GM12892 (cell line): ENCODE data around the gene RBM26.
A peak's percentile ranks its signal among the peaks of the same experiment; 100 is the strongest.

Experiments used
- DNase-seq: peaks from one replicate; pipeline ENCODE4 v3.0.0; 2011; ENCODE audit not compliant: insufficient read length
- FAIRE-seq: peaks from 2 replicates; lab custom pipeline; 2011; peaks lifted over from hg19 to GRCh38; lab: Jason Lieb, UNC
- POLR2A ChIP-seq: IDR thresholded peaks from 2 replicates; pipeline ENCODE4 v1.6.1; 2011; ENCODE audit warnings: low read depth, low read length, control low read depth
- POLR2AphosphoS5 ChIP-seq: IDR thresholded peaks from 2 replicates; pipeline ENCODE4 v1.6.1; 2011; ENCODE audit warnings: low read depth, low read length, control low read depth
- TAF1 ChIP-seq: IDR thresholded peaks from 2 replicates; pipeline ENCODE4 v1.6.1; 2011; ENCODE audit warnings: low read depth, mild to moderate bottlenecking, control low read depth, low read length, borderline replicate concordance

RBM26 gene

DNA sequence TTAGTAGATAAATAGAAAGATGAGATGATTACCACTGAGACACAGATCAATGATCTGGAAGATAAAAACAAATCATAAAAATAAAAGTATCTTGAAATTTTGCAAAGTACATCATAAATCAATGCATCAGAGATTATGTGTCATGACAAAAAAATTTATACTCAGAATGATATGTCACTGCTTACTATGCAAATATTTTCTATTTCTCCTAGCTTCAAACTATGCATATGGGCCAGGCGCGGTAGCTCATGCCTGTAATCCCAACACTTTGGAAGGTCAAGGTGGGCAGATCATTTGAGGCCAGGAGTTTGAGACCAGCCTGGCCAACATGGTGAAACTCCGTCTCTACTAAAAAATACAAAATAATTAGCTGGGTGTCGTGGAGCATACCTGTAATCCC is 17.3 kb upstream of the RBM26 start:
- TF ChIP-seq TAF1 (no peak), POLR2A (no peak), POLR2AphosphoS5 (no peak)
- DNase-seq, result no peak
- no peak for FAIRE-seq

DNA sequence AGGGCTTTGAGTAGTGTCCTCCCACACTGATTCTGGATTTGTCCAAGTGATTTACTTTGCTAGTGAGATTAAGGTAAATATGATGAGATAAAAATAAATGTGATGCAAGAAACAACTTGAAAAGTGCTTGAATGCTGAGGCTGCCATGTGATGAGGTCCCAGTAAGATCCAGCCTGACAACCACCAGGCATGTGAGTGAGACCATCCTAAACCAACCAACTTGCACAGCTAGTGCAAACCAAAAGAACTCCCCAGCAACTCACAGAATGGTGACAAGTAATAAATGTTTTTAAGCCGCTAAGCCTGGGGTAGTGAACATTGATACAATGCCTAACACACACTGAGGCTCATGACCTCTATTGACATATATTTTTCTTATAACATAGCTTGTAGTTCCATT is 13.3 kb upstream of the RBM26 start:
- DNase-seq (no peak), FAIRE-seq (no peak)
- TF ChIP-seq POLR2AphosphoS5, result no peak
- TF ChIP-seq TAF1, result no peak
- TF ChIP-seq POLR2A, result no peak

DNA sequence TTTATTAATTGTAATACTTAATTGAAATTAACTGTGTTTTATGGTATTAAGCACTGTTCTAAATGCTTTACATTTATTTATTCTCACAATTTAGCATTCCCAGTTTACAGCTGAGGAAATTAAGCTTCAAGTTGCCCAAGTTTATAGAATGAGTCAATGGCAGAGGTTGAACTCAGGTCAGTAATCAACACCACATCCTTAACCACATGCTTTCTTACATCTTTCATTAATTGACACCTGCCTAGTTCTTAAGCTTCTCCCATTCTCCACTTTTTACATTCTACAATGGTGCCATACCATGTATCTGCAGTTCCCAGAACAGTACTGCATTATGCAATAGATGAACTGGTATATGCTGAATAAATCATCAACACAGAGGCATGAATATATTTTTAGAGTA is 11.7 kb upstream of the RBM26 start:
- FAIRE-seq (no peak), DNase-seq (no peak)

DNA sequence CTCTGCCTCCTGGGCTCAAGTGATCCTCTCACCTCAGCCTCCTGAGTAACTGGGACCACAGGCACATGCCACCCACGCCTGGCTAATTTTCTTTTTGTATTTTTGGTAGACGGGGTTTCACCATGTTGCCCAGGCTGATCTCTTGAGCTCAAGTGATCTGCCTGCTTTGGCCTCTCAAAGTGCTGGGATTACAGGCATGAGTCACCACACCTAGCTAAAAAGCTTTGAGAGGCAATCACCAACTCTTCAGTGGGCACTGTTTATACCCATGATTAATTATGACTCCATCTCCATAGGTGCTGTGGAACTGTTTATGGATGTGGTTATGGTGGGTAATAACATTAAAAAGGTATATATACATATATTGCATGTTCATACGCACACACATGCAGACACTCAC is 7.5 kb upstream of the RBM26 start:
- no peak for FAIRE-seq
- DNase-seq, result no peak

More for the DNA sequence above, 11.7 kb upstream of the RBM26 start:
- TF ChIP-seq POLR2AphosphoS5, result no peak
- TF ChIP-seq TAF1, result no peak
- TF ChIP-seq POLR2A, result no peak

DNA sequence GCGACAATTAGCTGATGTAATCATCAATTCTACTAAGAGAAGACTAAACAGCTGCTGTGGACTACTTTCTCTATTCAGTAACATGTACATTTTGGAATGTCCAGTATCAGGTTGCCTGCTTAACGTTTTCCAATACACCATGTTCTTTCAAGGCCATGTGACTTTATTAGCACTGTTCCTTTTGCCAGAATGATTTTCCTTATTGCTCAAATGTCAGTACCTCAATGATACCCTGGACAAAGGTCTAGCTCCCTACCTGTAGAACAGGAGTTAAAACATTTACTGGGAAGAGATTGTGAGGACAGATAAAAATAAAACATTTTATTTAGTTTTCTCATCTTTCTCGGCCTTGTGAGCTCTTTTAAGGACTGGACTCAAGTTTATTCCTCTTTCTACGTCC is 3.8 kb upstream of the RBM26 start:
- no peak for TF ChIP-seq TAF1
- TF ChIP-seq POLR2A, result no peak
- no peak for TF ChIP-seq POLR2AphosphoS5
- DNase-seq (no peak), FAIRE-seq (no peak)

More for the DNA sequence above, 7.5 kb upstream of the RBM26 start:
- TF ChIP-seq TAF1, result no peak
- TF ChIP-seq POLR2AphosphoS5, result no peak
- TF ChIP-seq POLR2A, result no peak

DNA sequence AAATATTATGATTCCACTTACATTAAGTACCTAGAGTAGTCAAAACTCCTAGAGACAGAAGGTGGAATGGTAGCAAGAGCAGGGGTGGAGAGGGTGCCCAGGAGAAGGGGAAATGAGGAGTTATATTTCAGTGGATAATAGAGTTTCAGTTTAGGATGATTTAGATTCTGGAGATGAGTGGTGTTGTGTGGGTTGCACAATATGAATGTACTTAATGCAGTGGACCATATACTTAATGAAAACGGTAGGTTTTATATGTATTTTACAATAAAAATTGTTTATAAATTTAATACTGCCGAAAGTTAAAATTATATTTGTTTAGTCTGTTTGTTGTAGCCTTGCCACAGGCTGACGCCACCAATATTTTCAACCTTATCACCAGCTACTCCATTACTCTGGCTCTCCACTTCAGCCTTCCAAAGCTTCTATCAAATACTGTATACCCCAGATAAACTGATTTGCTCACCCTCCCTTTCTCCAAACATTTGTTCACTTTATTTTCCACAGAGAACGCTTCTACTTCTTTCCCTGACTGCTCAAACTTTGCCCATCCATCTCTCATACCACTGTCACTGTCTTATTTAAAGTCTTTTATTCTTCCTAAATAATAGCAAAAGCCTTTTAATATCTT is 1.4 kb upstream of the RBM26 start:
- no peak for DNase-seq
- peak; percentile 54 for FAIRE-seq
- TF ChIP-seq POLR2AphosphoS5 (no peak), TAF1 (no peak)

DNA sequence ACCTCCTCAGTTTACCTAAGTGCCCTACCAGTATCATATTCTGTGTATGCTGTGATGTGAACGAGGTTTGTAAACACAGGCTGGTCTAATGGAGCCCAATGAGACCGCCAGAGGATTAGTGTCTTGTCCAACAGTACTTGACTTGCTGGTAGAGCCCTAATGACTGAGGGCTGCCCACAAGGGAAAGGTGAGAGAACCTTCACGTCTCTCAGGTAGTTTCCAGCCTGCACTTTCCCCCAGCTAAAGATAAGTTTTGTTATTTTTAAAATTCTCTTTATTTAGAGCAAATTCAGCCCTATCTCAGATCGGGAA is 498 bp upstream of the RBM26 start:
- no peak for FAIRE-seq
- no peak; the same call in 1 of the 2 replicates for TF ChIP-seq POLR2A
- TF ChIP-seq POLR2AphosphoS5, result no peak
- no peak for TF ChIP-seq TAF1

DNA sequence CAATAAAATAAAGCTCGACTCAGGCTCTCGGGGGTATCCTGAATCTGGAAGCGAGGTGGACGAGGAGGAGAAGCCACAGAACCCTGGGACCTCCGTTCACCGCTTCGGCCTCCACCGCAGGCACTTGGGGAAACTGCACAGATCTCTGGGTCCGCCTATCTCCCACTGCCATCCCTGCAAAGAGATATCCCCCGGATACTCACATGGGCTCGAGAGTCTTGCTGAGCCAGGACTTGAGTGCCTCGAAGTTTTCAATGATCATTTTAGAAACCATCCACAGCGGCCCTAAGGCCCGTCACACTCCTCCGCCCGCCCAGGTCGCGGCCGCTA is 589 bp downstream of the RBM26 start:
- TF ChIP-seq POLR2AphosphoS5 (no peak), POLR2A (no peak), TAF1 (no peak)
- DNase-seq (no peak), FAIRE-seq (no peak)

More for the DNA sequence above, 498 bp upstream of the RBM26 start:
- no peak for DNase-seq

DNA sequence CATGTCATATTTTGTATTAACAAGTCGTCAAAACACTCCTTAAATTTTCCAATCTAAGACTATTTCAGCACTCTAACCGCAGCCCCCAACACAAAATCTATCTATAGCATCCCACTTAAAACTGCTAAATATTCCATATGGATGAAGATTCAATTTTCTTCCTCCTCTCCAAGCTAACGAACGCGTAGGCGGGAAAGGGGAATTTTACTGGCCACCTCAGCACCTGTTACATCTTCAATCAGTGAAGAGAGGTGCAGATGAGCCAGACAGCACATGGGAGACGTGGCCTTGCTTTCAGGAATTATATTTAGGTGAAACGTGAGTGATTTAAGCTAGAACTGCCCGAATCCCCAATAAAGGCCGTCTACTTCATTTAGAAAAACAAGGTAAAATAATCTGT is 1.1 kb downstream of the RBM26 start:
- DNase-seq, result no peak
- FAIRE-seq, result peak; percentile 81
- TF ChIP-seq TAF1 (peak; percentile 73; the same call in 1 of the 2 replicates), POLR2AphosphoS5 (0 out of 2 replicates have a peak, but pooled peaks have one; percentile 48), POLR2A (peak; percentile 54; the same call in 1 of the 2 replicates)

DNA sequence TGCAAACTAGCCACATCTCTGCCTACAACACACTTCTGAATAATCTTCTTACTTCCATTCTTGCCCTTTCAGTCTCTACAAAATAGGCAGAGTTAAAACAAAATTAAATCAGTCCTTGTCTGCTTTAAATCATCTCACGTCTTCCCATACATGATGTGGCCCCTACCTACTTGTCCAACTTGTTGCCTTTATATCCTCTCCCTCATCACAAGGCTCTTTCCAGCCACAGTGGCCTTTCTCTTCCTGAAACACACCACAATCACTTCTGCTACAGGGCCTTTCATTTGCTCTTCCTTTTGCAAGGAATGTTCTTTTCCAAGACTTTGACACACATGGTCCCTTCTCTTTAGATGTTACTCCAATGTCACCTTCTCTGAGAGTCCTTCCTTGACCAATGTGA is 1.7 kb downstream of the RBM26 start:
- no peak for DNase-seq
- peak; percentile 83 for FAIRE-seq
- TF ChIP-seq POLR2AphosphoS5 (no peak), POLR2A (no peak), TAF1 (no peak)

DNA sequence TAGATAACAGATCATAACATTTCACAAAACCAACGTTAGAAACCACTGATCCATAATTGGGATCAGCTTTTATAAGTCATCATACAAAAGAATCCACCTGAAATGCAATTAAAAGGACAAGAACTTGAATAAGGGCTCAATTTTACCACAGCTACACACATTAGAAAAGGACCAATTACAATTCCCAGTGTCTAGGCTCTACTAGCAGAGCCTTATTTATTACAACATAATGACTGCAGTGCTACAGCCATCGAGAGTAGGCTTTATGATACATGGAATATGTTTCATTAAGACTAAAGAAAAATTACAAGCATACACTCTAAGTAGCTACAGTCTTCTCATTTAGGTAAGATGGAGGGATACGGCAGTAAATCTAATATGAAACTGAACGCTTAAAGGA is 2.9 kb downstream of the RBM26 start:
- no peak for DNase-seq
- TF ChIP-seq TAF1 (no peak), POLR2A (no peak), POLR2AphosphoS5 (no peak)
- FAIRE-seq, result peak; percentile 85

DNA sequence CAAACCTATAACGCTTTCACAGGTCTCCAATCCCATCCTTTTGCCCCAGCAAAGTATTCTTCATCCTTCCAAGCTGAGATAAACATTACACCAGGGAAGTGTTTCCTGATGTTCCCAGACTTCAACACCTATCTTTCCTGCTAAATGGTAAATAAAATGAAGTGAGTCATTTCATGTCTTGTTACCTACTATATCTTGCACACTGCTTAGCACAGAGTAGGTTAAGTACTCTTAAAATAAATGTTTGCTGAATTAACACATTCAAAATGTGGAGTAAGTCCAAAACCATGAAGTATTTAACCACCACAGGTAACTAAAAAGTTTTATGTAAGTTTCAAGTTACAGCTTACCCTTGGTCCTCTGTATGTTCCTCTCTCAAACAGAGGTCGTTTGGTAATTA is 3.4 kb downstream of the RBM26 start:
- TF ChIP-seq TAF1 (no peak), POLR2AphosphoS5 (no peak), POLR2A (no peak)
- DNase-seq, result no peak
- peak; percentile 51 for FAIRE-seq

DNA sequence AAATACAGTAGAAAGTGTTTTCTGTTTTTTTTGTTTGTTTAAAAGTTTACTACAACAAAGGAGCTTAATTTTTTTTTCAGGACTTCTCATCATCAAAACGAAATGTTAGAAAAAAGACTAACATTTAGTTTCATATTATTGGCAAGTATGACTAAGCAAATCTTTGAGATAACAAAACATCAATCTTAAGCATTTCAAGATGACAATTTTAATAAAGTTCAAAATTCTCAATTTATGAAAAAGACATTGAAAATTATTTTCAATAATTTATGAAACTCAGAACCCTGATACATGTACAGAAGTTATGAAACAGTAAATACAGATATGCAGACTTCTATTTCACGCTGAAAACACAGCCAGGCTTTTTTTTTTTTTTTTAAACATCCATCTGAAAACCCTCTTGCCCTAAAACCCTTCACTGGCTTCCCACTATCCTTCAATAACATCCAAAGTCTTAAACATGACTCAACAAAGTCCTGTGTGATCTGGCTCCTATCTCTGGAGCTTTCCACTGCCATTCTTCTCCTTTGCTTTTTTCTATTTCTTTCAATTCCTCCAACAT is 3.9 kb downstream of the RBM26 start:
- no peak for FAIRE-seq
- no peak for DNase-seq
- TF ChIP-seq POLR2A (no peak), POLR2AphosphoS5 (no peak), TAF1 (no peak)
